GM12873 (cell line): ENCODE results near the gene TRAPPC12.

Experiments used
- TF ChIP-seq, protein P1 (sequence below): IDR thresholded peaks from 2 replicates; pipeline ENCODE4 v1.5.1; 2012; ENCODE audit warnings: low read depth, mild to moderate bottlenecking, moderate library complexity, low read length, control low read depth; ENCODE audit not compliant: insufficient read depth; ENCODE audit errors: missing control alignments

Gene TRAPPC12

DNA sequence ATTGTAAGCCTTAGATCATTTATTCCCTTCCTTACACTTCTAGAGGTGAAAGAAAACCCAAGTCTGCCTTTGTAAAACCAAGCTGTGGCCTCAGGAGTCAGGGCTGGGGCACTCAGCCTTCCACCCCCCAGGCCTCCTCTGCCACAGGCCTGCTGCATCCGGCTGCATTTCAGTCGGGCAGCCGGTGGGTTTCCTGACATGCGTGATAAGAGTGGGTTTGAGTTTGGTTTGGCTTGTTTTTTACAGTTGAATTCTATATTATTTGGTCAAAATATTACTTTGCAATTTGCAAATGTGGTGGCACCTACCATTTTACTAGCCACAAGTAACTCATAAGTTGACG lies 97.5 kb downstream of the TRAPPC12 start:
- TF ChIP-seq, protein P1, sequence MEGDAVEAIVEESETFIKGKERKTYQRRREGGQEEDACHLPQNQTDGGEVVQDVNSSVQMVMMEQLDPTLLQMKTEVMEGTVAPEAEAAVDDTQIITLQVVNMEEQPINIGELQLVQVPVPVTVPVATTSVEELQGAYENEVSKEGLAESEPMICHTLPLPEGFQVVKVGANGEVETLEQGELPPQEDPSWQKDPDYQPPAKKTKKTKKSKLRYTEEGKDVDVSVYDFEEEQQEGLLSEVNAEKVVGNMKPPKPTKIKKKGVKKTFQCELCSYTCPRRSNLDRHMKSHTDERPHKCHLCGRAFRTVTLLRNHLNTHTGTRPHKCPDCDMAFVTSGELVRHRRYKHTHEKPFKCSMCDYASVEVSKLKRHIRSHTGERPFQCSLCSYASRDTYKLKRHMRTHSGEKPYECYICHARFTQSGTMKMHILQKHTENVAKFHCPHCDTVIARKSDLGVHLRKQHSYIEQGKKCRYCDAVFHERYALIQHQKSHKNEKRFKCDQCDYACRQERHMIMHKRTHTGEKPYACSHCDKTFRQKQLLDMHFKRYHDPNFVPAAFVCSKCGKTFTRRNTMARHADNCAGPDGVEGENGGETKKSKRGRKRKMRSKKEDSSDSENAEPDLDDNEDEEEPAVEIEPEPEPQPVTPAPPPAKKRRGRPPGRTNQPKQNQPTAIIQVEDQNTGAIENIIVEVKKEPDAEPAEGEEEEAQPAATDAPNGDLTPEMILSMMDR, result no peak

DNA sequence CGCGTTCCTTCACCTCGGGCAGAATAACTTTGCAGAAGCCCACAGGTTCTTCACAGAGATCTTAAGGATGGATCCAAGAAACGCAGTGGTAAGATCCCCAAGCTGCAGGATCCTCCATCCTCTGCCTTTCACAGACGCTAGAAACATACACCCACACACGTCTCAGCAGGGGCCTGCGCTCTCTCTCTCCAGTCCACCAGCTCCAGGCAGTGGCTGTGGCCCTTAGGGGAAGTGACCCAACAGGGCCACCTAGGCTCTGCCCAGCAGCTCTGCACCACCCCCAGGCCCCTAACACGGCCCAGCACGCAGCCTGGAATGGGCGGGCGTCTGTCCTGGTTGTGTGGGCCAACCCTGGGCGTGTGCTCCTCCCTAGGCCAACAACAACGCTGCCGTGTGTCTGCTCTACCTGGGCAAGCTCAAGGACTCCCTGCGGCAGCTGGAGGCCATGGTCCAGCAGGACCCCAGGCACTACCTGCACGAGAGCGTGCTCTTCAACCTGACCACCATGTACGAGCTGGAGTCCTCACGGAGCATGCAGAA lies 99.4 kb downstream of the TRAPPC12 start:
- TF ChIP-seq, protein P1, result no peak

DNA sequence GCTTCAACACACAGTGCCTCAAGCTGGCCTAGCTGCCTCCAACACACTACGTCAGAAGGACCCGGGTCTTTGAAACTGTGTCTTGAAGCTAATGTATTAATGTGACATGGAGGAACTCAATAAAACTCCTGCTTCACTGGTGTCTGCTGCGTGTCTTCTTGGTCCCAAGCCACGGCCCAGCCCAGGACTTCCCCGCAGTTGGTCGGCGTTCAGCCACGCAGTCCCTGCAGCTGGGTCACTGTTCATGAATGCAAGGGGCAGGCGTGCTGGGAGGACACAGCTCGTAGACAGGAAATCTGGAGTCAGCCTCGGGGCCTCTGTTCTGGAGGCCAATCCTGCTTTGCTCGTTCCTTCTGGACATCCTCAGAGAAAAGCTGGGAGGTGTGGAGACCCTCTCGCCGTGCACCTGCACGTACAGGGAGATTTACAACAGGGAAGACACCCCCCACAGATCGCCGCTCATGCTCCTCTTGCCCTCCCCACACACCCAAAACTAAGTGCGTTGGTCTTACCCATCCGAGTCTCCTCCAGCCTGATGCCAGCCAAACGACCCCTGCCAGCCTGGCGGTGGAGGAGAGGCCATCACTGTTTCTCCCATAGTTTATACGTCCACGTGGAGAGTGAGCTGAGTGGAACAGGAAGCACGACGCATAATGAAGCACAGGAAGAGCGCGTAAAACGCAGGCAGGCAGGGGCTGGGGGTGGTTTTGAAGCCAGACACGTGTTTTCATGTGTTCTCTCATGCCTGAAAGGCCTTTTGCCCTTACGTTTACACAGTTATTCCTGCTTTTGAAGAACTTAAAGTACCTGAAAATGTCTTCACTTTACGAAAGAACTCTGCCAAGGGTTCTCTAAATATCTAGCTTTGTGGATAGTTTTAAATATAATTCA lies 100.2 kb downstream of the TRAPPC12 start:
- TF ChIP-seq, protein P1, result no peak

DNA sequence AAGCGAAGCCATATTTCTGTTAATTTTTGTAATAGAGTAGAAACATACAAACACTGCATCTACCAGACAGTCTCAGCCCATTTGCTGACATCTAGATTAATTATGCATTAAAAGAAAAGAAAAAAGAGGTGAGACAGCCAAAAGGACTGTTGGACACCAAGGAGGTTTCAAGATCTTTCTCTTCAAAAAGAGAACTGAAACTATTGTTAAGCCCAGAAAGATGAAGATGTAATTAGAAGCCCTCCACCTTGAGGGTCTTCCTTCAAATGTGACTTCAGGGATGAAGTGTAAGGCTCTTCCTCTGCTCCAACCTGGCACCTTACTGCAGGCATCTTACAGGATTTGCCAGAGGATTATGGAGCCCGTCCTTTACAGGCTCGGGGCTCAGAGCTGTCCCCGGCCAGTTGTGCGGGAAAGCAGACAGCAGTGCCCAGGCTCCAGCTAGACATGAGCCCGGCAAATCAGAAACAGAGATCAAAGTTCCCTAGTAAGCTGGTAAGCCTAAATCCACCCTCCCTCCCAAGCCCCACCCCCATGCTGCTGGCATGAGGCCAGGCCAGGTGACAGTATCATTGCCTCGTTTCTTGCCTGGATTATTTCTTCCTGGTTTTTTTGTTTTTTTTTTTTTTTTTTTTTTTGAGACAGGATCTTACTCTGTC lies 101.0 kb downstream of the TRAPPC12 start:
- TF ChIP-seq, protein P1, result no peak

DNA sequence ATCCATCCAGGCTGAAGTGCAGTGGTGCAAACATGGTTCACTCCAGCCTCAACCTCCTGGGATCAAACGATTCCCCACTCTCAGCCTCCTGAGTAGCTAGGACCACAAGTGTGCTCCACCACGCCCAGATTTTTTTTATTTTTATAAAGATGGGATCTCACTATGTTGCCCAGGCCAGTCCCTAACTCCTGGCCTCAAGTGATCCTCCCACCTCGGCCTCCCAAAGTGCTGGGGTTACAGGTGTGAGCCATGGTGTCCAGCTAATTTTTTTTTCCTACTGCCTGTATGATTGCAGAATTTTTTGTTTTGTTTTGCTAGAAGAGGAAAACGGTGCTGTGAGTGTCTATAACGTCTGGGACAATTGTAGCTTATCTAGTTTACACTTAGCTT lies 101.5 kb downstream of the TRAPPC12 start:
- TF ChIP-seq, protein P1, result no peak

DNA sequence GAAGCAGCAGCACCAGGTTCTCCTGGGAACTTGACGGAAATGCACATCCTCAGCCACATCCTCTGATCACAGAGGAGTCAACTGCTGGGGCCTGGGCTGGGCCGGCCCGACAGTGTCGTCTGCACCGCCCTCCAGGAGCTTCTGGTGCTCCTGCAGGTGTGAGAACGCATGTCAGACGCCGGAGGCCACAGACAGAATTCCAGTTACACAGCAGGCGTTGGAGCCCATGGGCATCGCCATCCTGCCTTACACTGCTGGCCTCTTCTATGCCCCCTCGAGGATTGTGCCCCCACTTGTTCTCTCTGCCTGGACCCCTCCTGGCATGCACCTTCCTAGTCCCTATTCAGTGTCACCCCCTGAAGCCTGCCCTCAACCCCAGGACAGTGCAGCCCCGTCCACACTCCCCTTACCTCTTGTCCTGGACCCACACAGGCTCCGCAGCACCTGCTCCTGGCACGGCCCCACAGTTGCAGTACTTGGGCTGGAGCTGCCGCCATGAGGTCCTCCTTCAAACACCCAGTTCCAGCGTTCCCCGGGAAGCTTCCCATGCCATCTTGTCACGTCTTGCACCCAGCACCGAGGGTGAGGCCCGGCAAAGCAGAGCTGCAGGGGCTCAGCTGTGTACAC lies 102.4 kb downstream of the TRAPPC12 start:
- TF ChIP-seq, protein P1, result no peak

DNA sequence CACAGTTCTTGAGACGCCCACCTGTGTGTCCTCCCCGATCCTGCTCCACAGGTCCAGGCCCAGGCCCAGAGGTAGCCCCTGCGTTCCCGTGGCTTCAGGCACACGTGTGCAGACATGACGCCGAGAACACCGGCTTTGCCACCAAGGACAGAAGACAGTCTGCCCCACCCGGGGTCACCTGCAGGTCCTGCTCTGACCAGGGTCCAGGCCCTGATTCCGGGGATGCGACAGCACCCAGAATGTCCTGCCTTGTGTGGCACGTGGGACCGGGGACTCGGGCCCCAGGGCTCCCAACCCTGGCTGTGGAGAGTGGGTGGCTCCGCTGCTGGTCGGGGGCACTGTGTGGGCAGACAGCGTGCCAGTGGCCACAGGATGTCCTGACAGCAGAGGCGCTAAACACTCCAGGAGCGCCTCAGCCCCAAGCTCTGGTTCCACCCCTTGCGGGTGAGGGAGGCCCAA lies 102.9 kb downstream of the TRAPPC12 start:
- TF ChIP-seq, protein P1, result no peak
